Measurements from ENCODE around the gene URM1. TPM values are rescaled to one million over a fixed set of nuclear protein-coding genes. Genes with fewer than 3 reads are reported as not detected.

The URM1 gene
- total and polyA plus RNA-seq, 2 donors (not counting 1 experiment from before 2014, with no cell fraction given), result 28.6 to 35.3 TPM

GRCh38 chr9:128390150-128390812 lies 19.1 kb downstream of the URM1 start:
- no peaks in the 10 kb centered on the region for H3K27me3 ChIP-seq (ENCODE audit: control insufficient read depth, insufficient read depth, low read length)
- H3K4me1 ChIP-seq (ENCODE audit: control insufficient read depth, extremely low read depth, insufficient read depth, low read length), result no peaks in the 10 kb centered on the region
- H3K4me2 ChIP-seq (ENCODE audit: extremely low read depth, insufficient read depth, low read length), result no peak overlapping the region
- H3K27ac ChIP-seq (ENCODE audit: insufficient read depth, low read length), result no peak overlapping the region
- H3K9ac ChIP-seq (ENCODE audit: insufficient read depth, low read length), result no peak overlapping the region
- H3K4me3 ChIP-seq (replicated peaks in 1 of 4; ENCODE audit: control extremely low read depth in 1 of 4, insufficient read depth in 1 of 4, low read depth in 3 of 4, low read length in 4 of 4), result no peak overlapping the region
- H3K9me3 ChIP-seq (ENCODE audit: control insufficient read depth, insufficient read depth, low read depth, low read length), result no peaks in the 10 kb centered on the region
- H4K20me1 ChIP-seq (ENCODE audit: control insufficient read depth, extremely low read depth, insufficient read depth, low read length), result no peaks in the 10 kb centered on the region
- TF ChIP-seq, protein P1, sequence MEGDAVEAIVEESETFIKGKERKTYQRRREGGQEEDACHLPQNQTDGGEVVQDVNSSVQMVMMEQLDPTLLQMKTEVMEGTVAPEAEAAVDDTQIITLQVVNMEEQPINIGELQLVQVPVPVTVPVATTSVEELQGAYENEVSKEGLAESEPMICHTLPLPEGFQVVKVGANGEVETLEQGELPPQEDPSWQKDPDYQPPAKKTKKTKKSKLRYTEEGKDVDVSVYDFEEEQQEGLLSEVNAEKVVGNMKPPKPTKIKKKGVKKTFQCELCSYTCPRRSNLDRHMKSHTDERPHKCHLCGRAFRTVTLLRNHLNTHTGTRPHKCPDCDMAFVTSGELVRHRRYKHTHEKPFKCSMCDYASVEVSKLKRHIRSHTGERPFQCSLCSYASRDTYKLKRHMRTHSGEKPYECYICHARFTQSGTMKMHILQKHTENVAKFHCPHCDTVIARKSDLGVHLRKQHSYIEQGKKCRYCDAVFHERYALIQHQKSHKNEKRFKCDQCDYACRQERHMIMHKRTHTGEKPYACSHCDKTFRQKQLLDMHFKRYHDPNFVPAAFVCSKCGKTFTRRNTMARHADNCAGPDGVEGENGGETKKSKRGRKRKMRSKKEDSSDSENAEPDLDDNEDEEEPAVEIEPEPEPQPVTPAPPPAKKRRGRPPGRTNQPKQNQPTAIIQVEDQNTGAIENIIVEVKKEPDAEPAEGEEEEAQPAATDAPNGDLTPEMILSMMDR (conservative IDR thresholded peaks at IDR 0.05 in 1 of 2, IDR thresholded peaks at IDR 0.05 in 1 of 2; ENCODE audit: low read depth in 1 of 2, low read length in 2 of 2), result no peak
- TF ChIP-seq EZH2 (IDR thresholded peaks at IDR 0.05; ENCODE audit: low read length, missing control alignments), result no peak
- no peak overlapping the region for H2AFZ ChIP-seq (ENCODE audit: low read length)
- H3K79me2 ChIP-seq (ENCODE audit: control insufficient read depth, insufficient read depth, low read length), result no peaks in the 10 kb centered on the region
- no peak for DNase-seq (ENCODE audit: low read depth in 2 of 2)
- peaks cover 19% of the 10 kb centered on the region for H3K36me3 ChIP-seq (ENCODE audit: control insufficient read depth, insufficient read depth, low read length)

DNA sequence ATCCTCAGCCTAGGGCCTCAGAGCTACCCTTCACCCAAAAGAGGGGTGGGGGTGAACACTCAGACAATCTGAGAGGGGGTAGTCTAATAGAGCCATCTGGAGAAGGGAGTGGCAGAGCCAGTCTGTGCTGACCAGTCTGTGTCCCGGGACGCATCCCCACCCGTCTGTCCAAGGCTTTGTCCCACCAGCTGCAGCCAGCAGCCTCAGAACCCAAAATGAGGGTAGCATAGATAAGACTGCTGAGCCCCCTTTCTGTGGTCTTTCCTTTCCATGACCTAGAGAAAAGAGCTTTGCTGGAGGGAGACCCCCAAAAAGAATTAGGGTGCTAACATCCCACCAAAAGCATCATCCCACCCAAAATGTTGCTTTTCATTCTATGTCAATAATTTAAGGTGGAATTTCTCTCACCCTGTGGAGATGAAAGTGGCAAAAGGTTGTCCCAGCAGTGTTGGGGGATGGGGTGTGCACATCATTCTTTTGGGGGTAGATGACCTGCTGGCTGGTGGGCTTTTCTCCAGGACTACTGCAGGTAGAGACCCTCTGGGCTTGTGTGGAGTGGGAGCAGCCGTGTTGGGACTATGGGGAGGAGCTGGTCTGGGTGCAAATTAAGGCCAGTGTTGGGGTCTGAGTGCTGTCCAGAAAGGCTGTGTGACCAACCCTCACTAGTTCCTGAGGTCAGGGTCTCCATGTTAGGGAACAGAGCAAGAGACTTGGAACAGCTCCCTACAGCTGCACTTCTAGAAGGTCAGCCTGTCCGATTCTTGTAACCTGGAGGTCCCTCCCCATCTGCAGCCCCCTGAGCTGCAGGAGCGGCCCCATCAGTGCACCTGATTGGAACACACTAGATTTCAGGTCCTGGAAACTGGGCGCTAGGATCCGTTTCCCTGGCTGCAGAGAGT lies 19.9 kb downstream of the URM1 start:
- DNase-seq (ENCODE audit: low read depth in 2 of 2), result no peak
- no peak overlapping the region for H3K9ac ChIP-seq (ENCODE audit: insufficient read depth, low read length)
- H3K27me3 ChIP-seq (ENCODE audit: control insufficient read depth, insufficient read depth, low read length), result no peaks in the 10 kb centered on the region
- H3K79me2 ChIP-seq (ENCODE audit: control insufficient read depth, insufficient read depth, low read length), result no peaks in the 10 kb centered on the region
- H3K9me3 ChIP-seq (ENCODE audit: control insufficient read depth, insufficient read depth, low read depth, low read length), result no peaks in the 10 kb centered on the region
- H3K4me2 ChIP-seq (ENCODE audit: extremely low read depth, insufficient read depth, low read length), result no peak overlapping the region
- H3K4me3 ChIP-seq (replicated peaks in 1 of 4; ENCODE audit: control extremely low read depth in 1 of 4, insufficient read depth in 1 of 4, low read depth in 3 of 4, low read length in 4 of 4), result no peak overlapping the region
- H4K20me1 ChIP-seq (ENCODE audit: control insufficient read depth, extremely low read depth, insufficient read depth, low read length), result no peaks in the 10 kb centered on the region
- H2AFZ ChIP-seq (ENCODE audit: low read length), result no peak overlapping the region
- peaks cover 17% of the 10 kb centered on the region for H3K36me3 ChIP-seq (ENCODE audit: control insufficient read depth, insufficient read depth, low read length)
- no peaks in the 10 kb centered on the region for H3K4me1 ChIP-seq (ENCODE audit: control insufficient read depth, extremely low read depth, insufficient read depth, low read length)
- TF ChIP-seq EZH2 (IDR thresholded peaks at IDR 0.05; ENCODE audit: low read length, missing control alignments), result no peak
- TF ChIP-seq, protein P1 (conservative IDR thresholded peaks at IDR 0.05 in 1 of 2, IDR thresholded peaks at IDR 0.05 in 1 of 2; ENCODE audit: low read depth in 1 of 2, low read length in 2 of 2), result no peak
- no peak overlapping the region for H3K27ac ChIP-seq (ENCODE audit: insufficient read depth, low read length)

DNA sequence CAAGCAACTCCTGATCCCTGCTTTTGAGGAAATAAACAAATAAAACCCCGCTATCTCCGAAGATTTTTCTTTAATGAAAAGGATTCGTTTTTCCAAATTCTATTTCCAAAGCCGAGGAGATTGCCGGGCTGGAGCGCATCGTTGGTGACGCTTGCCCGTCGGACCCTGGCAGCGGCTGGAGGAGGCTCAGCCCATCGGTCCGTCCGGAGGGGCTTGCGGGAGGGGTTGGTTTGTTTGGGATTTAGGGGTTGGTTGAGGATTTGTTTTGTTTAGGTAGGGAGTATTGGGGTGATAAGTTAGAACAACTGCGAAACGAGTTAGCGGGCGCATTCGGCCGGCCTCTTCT lies 20.8 kb downstream of the URM1 start:
- DNase-seq (ENCODE audit: low read depth in 2 of 2), result no peak
- no peak overlapping the region for H2AFZ ChIP-seq (ENCODE audit: low read length)
- no peak for TF ChIP-seq EZH2 (IDR thresholded peaks at IDR 0.05; ENCODE audit: low read length, missing control alignments)
- TF ChIP-seq, protein P1 (conservative IDR thresholded peaks at IDR 0.05 in 1 of 2, IDR thresholded peaks at IDR 0.05 in 1 of 2; ENCODE audit: low read depth in 1 of 2, low read length in 2 of 2), result no peak
- no peak overlapping the region for H3K4me3 ChIP-seq (replicated peaks in 1 of 4; ENCODE audit: control extremely low read depth in 1 of 4, insufficient read depth in 1 of 4, low read depth in 3 of 4, low read length in 4 of 4)
- peaks cover 3% of the 10 kb centered on the region for H3K27me3 ChIP-seq (ENCODE audit: control insufficient read depth, insufficient read depth, low read length)
- H3K27ac ChIP-seq (ENCODE audit: insufficient read depth, low read length), result no peak overlapping the region
- no peaks in the 10 kb centered on the region for H3K9me3 ChIP-seq (ENCODE audit: control insufficient read depth, insufficient read depth, low read depth, low read length)
- H3K9ac ChIP-seq (ENCODE audit: insufficient read depth, low read length), result no peak overlapping the region
- H3K79me2 ChIP-seq (ENCODE audit: control insufficient read depth, insufficient read depth, low read length), result no peaks in the 10 kb centered on the region
- no peaks in the 10 kb centered on the region for H4K20me1 ChIP-seq (ENCODE audit: control insufficient read depth, extremely low read depth, insufficient read depth, low read length)
- no peaks in the 10 kb centered on the region for H3K4me1 ChIP-seq (ENCODE audit: control insufficient read depth, extremely low read depth, insufficient read depth, low read length)
- H3K4me2 ChIP-seq (ENCODE audit: extremely low read depth, insufficient read depth, low read length), result no peak overlapping the region
- H3K36me3 ChIP-seq (ENCODE audit: control insufficient read depth, insufficient read depth, low read length), result peaks cover 15% of the 10 kb centered on the region

Measured in fibroblast of lung (primary cell).